SU-DHL-6 (cell line): ENCODE measurements around the gene FSCN2.

Source experiments
- H2AFZ ChIP-seq: fragments of 200-600 bp; sonication (generic); 2 replicates; pipeline ENCODE4 v1.6.1; 2014; ENCODE audit warnings: low read depth, mild to moderate bottlenecking, moderate library complexity, mixed read lengths, antibody characterized with exemption, low read length; ENCODE audit not compliant: severe bottlenecking
- H3F3A ChIP-seq: fragments of 200-600 bp; shearing (Covaris generic); 2 replicates; pipeline ENCODE4 v1.6.0; 2016; ENCODE audit warnings: antibody characterized with exemption, mild to moderate bottlenecking; ENCODE audit not compliant: insufficient read depth
- H3K27ac ChIP-seq: fragments of 200-600 bp; sonication (generic); 2 replicates; pipeline ENCODE4 v1.5.1; 2016; ENCODE audit warnings: low read depth, mild to moderate bottlenecking, low read length, moderate library complexity, mixed read lengths
- H3K27me3 ChIP-seq: fragments of 200-600 bp; sonication (generic), shearing (Covaris generic); 2 replicates; pipeline ENCODE4 v1.6.0; 2014; ENCODE audit warnings: mild to moderate bottlenecking, low read length
- H3K36me3 ChIP-seq: fragments of 200-600 bp; sonication (generic); 2 replicates; pipeline ENCODE4 v1.6.1; 2014; ENCODE audit warnings: mild to moderate bottlenecking, low read length, mixed read lengths
- H3K4me2 ChIP-seq: fragments of 300-600, 200-600 bp; shearing (Covaris generic), sonication (generic); 2 replicates; pipeline ENCODE4 v1.6.0; 2014; ENCODE audit warnings: low read length, low read depth, mild to moderate bottlenecking; ENCODE audit not compliant: poor library complexity, severe bottlenecking
- H3K4me3 ChIP-seq: fragments of 200-600 bp; sonication (generic); 2 replicates; pipeline ENCODE4 v1.5.1; 2014; ENCODE audit warnings: antibody characterized with exemption, low read length, mild to moderate bottlenecking, mixed read lengths; ENCODE audit not compliant: insufficient read depth, poor library complexity, severe bottlenecking
- H3K79me2 ChIP-seq: fragments of 200-600 bp; sonication (generic); 2 replicates; pipeline ENCODE4 v1.6.1; 2014; ENCODE audit warnings: mild to moderate bottlenecking, low read length, moderate library complexity; ENCODE audit not compliant: insufficient read depth
- H3K9ac ChIP-seq: fragments of 200-600 bp; sonication (generic); 2 replicates; pipeline ENCODE4 v1.7.0; 2014; ENCODE audit warnings: mild to moderate bottlenecking, low read length
- H3K9me2 ChIP-seq: fragments of 200-600 bp; sonication (generic); replicated peaks from 2 replicates; pipeline ENCODE4 v1.6.1; 2014; ENCODE audit warnings: low read length; ENCODE audit not compliant: insufficient read depth
- H3K9me3 ChIP-seq: fragments of 200-600 bp; sonication (generic); 2 replicates; pipeline ENCODE4 v1.6.1; 2014; ENCODE audit warnings: low read length, mixed read lengths; ENCODE audit not compliant: insufficient read depth
- H4K20me1 ChIP-seq: fragments of 200-600 bp; sonication (generic); 2 replicates; pipeline ENCODE4 v1.6.1; 2014; ENCODE audit warnings: low read depth, mild to moderate bottlenecking, antibody characterized with exemption, low read length, moderate library complexity, mixed read lengths
- CTCF ChIP-seq: fragments of 200-600 bp; sonication (generic); IDR thresholded peaks from one replicate; pipeline ENCODE4 v1.5.1; 2017; ENCODE audit warnings: antibody characterized with exemption, mild to moderate bottlenecking, low read length, moderate library complexity; ENCODE audit not compliant: insufficient read depth, poor library complexity, severe bottlenecking
- EZH2phosphoT487 ChIP-seq: fragments of 200-600 bp; sonication (generic), shearing (Covaris generic); conservative IDR thresholded peaks from 2 replicates; pipeline ENCODE4 v1.6.1; 2018; ENCODE audit warnings: mild to moderate bottlenecking, antibody characterized with exemption, low read length, moderate library complexity, mixed read lengths

FSCN2 gene

GRCh38 chr17:81557276-81558114 is 29.3 kb downstream of the FSCN2 start:
- no peaks in the 10 kb centered on the region for H3F3A ChIP-seq
- no peak overlapping the region for H3K4me2 ChIP-seq
- TF ChIP-seq CTCF = no peak
- no peaks in the 10 kb centered on the region for H3K79me2 ChIP-seq
- peaks cover 5% of the 10 kb centered on the region; the same call in 1 of the 2 replicates for H3K36me3 ChIP-seq
- H2AFZ ChIP-seq = no peak overlapping the region
- H3K9me3 ChIP-seq = no peaks in the 10 kb centered on the region
- H3K9ac ChIP-seq = no peak overlapping the region
- no peak overlapping the region for H3K27ac ChIP-seq
- H3K27me3 ChIP-seq = no peaks in the 10 kb centered on the region
- H3K9me2 ChIP-seq = no peaks in the 10 kb centered on the region
- H4K20me1 ChIP-seq = no peaks in the 10 kb centered on the region
- no peak overlapping the region for H3K4me3 ChIP-seq

- no peaks in the 10 kb centered on the region for H3K9me2 ChIP-seq
- H4K20me1 ChIP-seq = no peaks in the 10 kb centered on the region
- H3K4me3 ChIP-seq = no peak overlapping the region
- no peaks in the 10 kb centered on the region for H3K27me3 ChIP-seq
- no peak overlapping the region for H3K9ac ChIP-seq
- H3K79me2 ChIP-seq = no peaks in the 10 kb centered on the region
- TF ChIP-seq EZH2phosphoT487 = no peak
- TF ChIP-seq CTCF = no peak
- H3K27ac ChIP-seq = no peak overlapping the region
- peaks cover 5% of the 10 kb centered on the region; the same call in 1 of the 2 replicates for H3K36me3 ChIP-seq
- H3K9me3 ChIP-seq = no peaks in the 10 kb centered on the region
- H2AFZ ChIP-seq = no peak overlapping the region
- H3F3A ChIP-seq = no peaks in the 10 kb centered on the region
- no peak overlapping the region for H3K4me2 ChIP-seq
These were observed 29.9 kb downstream of the FSCN2 start for GRCh38 chr17:81558115-81558468.

GRCh38 chr17:81558941-81559806 is 31.0 kb downstream of the FSCN2 start:
- peaks cover 5% of the 10 kb centered on the region; the same call in 1 of the 2 replicates for H3K36me3 ChIP-seq

More at GRCh38 chr17:81558941-81559806, 31.0 kb downstream of the FSCN2 start:
- Histone ChIP-seq H2AFZ (no peak overlapping the region), H3K27ac (no peak overlapping the region), H4K20me1 (no peaks in the 10 kb centered on the region), H3K9ac (no peak overlapping the region), H3K9me3 (no peaks in the 10 kb centered on the region), H3K4me2 (no peak overlapping the region), H3F3A (no peaks in the 10 kb centered on the region), H3K79me2 (no peaks in the 10 kb centered on the region), H3K9me2 (no peaks in the 10 kb centered on the region), H3K27me3 (no peaks in the 10 kb centered on the region), H3K4me3 (no peak overlapping the region)
- TF ChIP-seq EZH2phosphoT487 = no peak
- no peak for TF ChIP-seq CTCF
